Activated CD4-positive, CD25-positive, alpha-beta regulatory T cell treated with anti-CD3 and anti-CD28 coated beads, Interleukin-2, amount 50 U/mL, for 72 hours (primary cell): ENCODE results near the gene MAP7D1.
"Not testable (repeated sequence)": the region's sequence is repeated elsewhere in the genome, so short reads cannot be mapped to it uniquely, and the experiment has no call there.

ENCODE experiments used
- DNase-seq: peaks from one replicate; pipeline ENCODE4 v3.0.0; 2021

The MAP7D1 gene

GRCh38 chr1:36154765-36155407 is 1.1 kb upstream of the MAP7D1 start:
- DNase-seq = no peak

- DNase-seq = peak; percentile 63
These were observed 562 bp downstream of the MAP7D1 start for GRCh38 chr1:36156329-36157114.

- no peak for DNase-seq
These were observed 1.3 kb downstream of the MAP7D1 start for GRCh38 chr1:36157115-36157903.

- no peak for DNase-seq
These were observed 2.2 kb downstream of the MAP7D1 start for GRCh38 chr1:36157973-36158826.

- DNase-seq = not testable (repeated sequence)
These were observed 2.9 kb downstream of the MAP7D1 start for GRCh38 chr1:36158827-36159252.

- no peak for DNase-seq
These were observed 3.8 kb downstream of the MAP7D1 start for GRCh38 chr1:36159614-36160387.

GRCh38 chr1:36160388-36160948 is 4.5 kb downstream of the MAP7D1 start:
- no peak for DNase-seq

- peak; percentile 68 for DNase-seq
These were observed 5.1 kb downstream of the MAP7D1 start for GRCh38 chr1:36160949-36161485.

- DNase-seq = peak; percentile 47
These were observed 5.9 kb downstream of the MAP7D1 start for GRCh38 chr1:36161641-36162531.

- no peak for DNase-seq
These were observed 6.8 kb downstream of the MAP7D1 start for GRCh38 chr1:36162680-36163239.

GRCh38 chr1:36163426-36163825 is 7.5 kb downstream of the MAP7D1 start:
- no peak for DNase-seq

- DNase-seq = no peak
These were observed 8.4 kb downstream of the MAP7D1 start for GRCh38 chr1:36164361-36164760.

GRCh38 chr1:36165145-36165544 is 9.2 kb downstream of the MAP7D1 start:
- no peak for DNase-seq

- DNase-seq = no peak
These were observed 10.2 kb downstream of the MAP7D1 start for GRCh38 chr1:36166136-36166535.

- no peak for DNase-seq
These were observed 11.3 kb downstream of the MAP7D1 start for GRCh38 chr1:36166938-36167905.

- no peak for DNase-seq
These were observed 12.6 kb downstream of the MAP7D1 start for GRCh38 chr1:36168514-36168913.

- DNase-seq = no peak
These were observed 14.9 kb downstream of the MAP7D1 start for GRCh38 chr1:36170643-36171412.
